GM20000 (cell line): Measurements from ENCODE around the gene TUBGCP6.

Experiments used
- DNase-seq: peaks from one replicate; pipeline ENCODE4 v3.0.0; 2012; ENCODE audit warnings: low spot score
- CTCF ChIP-seq: IDR thresholded peaks from 2 replicates; pipeline ENCODE4 v1.5.1; 2012; ENCODE audit warnings: mild to moderate bottlenecking, control low read depth; ENCODE audit errors: extremely low read depth, missing control alignments

Gene TUBGCP6

GRCh38 chr22:50185375-50186087, 59.3 kb downstream of the TUBGCP6 start, which contains the start of gene TRABD:
TRABD (plus strand) TSS chr22:50185913; CDS start chr22:50193061, 7,148 bp downstream.
- no peak for TF ChIP-seq CTCF
- DNase-seq: peak; percentile 99

- no peak for TF ChIP-seq CTCF
- no peak for DNase-seq
Observed at GRCh38 chr22:50184902-50185374, 59.9 kb downstream of the TUBGCP6 start.

GRCh38 chr22:50184004-50184901, 60.6 kb downstream of the TUBGCP6 start:
- no peak for DNase-seq
- no peak for TF ChIP-seq CTCF

- no peak for TF ChIP-seq CTCF
- DNase-seq: no peak
Observed at GRCh38 chr22:50183141-50183971, 61.5 kb downstream of the TUBGCP6 start.

- no peak for DNase-seq
- no peak for TF ChIP-seq CTCF
Observed at GRCh38 chr22:50182176-50183081, 62.4 kb downstream of the TUBGCP6 start.

- no peak for DNase-seq
- no peak for TF ChIP-seq CTCF
Observed at GRCh38 chr22:50180727-50181521, 63.9 kb downstream of the TUBGCP6 start.
